Inflammatory macrophage (primary cell): ENCODE measurements around the gene GLOD5.

Experiments used
- DNase-seq, 2 donors: peaks; one replicate each; pipeline ENCODE4 v3.0.0-alpha.2; 2020 to 2022

Gene GLOD5

DNA sequence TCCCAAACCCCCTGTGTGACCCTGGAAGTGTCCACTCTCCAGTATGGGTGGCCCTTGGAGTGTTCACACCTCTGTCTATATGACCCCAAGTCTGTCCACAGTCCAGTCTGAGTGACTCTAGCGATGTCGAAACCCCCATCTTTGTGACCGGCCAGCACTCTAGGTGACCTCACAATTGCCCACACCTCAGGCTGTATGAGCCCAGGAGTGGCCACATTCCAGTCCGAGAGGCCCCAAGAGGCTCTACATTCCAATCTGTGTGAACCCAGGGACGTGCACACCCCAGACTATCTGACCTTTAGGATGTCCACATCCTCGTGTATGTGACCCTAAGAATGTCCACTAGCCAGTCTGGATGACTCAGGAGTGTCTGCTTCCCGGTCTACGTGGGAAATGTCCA, 7.3 kb upstream of the GLOD5 start:
- DNase-seq = no peak

GRCh38 chrX:48769230-48769629, 7.7 kb downstream of the GLOD5 start:
- no peak for DNase-seq

DNA sequence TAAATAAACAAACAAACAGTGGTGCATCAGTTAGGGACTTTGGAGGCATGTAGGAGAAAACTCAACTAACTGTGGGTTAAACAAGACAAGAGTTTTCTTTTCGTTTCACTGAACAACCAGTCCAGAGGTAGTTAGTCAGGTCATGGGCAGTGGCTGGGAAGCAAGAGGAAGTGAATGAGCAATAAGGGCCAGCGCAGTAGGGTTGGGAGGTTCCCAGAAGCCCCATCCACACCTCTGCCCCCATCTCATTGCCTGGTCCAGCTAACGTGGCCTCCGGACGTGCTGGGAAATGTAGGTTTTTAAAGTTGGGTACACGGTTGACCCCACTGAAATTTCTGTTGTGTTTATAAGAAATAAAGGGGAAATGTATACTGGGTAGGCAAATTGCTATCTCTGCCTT, 8.7 kb downstream of the GLOD5 start:
- no peak for DNase-seq

DNA sequence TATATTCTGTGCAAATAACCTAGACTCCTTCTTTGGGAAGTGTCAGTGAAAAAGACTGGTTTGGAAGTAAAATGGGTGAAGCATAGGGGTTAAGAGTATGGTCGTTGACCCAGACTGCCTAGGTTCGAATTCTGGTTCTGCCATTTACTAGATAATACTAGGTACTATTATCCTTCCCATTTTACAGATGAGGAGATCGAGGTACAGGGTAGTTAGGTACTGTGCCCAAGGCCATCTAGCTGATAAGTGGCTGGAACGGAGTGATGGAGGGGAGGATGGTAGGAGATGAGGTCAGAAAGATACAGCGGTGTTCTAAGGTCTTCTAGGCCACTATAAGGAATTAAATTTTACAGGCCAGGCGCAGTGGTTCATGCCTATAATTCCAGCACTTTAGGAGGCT, 11.1 kb downstream of the GLOD5 start:
- DNase-seq = no peak

DNA sequence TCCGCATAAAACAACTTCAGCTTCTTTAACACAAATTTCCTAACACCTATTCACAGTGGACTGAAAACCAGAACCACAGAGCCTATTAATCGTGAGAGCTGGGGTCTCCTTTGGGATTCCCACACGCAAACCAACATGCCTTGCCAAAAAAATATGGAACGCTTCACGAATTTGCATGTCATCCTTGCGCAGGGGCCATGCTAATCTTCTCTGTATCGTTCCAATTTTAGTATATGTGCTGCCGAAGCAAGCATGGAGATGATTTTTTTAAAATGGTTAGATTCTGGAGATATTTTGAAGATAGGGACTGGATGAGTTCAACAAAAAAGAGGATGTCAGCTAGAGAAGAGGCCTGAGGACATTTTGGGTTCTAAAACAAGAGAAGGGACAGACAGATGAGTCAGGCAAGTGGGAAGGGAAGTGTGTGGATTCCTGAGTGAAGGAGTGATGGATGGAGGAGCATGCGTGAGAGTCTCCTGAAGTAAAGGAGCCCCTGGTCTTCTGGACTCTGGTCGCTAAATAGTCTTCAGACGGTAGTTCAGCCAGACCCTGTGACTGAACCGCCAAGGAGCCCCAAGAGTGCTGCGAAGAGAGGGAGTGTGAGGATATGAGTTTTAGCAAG, 15.4 kb downstream of the GLOD5 start:
- DNase-seq = no peak

- DNase-seq = no peak
Measured at GRCh38 chrX:48779399-48779798, 17.9 kb downstream of the GLOD5 start.

GRCh38 chrX:48781705-48782104, 20.2 kb downstream of the GLOD5 start:
- no peak for DNase-seq

DNA sequence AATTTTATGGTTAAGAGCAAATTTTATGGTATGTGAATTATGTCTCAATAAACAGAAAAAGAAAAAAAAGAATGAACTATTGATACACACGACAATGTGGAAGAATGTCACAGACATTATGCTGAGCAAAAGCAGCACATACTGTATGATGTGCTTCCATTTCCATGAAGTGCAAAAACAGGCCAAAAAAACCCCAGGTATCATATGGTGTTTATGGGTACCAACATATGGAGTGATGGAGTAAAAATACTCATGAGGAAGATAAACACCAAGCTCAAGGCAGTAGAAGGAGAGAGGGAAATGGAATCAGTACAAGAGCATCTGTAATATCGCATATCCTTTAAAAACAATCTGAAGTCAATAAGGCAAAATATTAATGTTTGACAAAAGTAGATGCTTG, 20.7 kb downstream of the GLOD5 start:
- no peak for DNase-seq

DNA sequence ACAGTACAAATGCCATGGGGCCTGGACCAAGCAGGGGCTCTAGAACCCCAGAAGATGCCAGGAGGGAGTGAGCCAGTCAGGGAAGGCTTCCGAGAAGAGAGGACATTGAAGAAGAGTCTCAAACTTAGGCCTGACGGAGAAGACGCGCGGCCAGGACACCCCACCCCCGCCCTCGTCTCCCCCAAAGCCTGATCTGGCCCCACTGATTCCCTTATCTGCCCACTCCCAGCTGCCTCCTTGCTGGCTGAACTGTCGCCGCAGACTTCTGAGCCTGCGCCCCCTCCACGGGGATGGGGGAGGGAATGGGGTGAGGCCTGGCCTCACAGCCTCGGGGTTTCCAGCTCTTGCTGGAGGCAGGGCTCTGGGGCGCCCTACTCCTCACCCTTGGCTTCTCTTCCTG, 21.2 kb downstream of the GLOD5 start:
- no peak for DNase-seq

DNA sequence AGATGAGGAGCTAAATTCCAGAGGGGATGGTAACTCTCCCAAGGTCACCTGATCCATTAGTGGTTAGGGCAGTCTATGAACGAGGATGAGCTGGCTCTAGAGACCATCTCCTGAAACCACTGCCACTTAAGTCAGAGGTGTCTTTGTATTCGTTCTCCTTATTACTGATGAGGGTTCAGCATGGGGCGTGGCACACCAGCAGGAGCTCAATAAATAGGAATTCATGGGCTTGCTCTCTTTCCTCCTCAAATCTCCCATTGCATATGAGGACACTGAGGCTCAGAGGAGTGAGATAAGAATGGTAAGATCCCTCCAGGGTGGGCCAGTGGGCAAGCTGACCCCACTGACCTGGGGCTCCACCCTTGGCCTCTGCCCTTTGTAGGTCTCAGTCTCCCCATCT, 23.2 kb downstream of the GLOD5 start:
- no peak for DNase-seq

DNA sequence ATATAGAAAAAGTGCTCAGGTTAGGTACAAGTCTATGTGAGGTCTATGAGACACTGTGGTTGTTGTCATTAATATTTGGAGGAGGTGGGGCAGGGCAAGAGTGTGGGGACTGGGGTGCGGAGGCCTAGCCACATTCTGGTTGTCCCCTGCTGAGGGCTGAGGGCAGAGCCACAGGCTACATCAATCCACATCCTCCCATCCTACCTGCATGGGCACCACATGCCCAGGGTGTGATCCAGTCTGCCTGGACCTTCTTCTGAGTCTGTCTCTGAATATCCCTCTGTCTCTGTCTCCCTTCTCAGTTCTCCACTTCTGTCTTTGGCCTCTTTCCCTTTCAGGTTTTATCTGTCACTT, 23.6 kb downstream of the GLOD5 start:
- no peak for DNase-seq

- DNase-seq = no peak
Measured at GRCh38 chrX:48785540-48786214, 24.1 kb downstream of the GLOD5 start.

- no peak for DNase-seq
Measured at GRCh38 chrX:48786341-48786800, 24.8 kb downstream of the GLOD5 start, which contains the start of gene GATA1. TSS of gene GATA1 (plus strand) at chrX:48786590. CDS start at chrX:48791110, 4,520 bp downstream.

GRCh38 chrX:48786825-48787504, 25.4 kb downstream of the GLOD5 start:
- no peak for DNase-seq

- DNase-seq = no peak
Measured at GRCh38 chrX:48787505-48788443, 26.2 kb downstream of the GLOD5 start.

DNA sequence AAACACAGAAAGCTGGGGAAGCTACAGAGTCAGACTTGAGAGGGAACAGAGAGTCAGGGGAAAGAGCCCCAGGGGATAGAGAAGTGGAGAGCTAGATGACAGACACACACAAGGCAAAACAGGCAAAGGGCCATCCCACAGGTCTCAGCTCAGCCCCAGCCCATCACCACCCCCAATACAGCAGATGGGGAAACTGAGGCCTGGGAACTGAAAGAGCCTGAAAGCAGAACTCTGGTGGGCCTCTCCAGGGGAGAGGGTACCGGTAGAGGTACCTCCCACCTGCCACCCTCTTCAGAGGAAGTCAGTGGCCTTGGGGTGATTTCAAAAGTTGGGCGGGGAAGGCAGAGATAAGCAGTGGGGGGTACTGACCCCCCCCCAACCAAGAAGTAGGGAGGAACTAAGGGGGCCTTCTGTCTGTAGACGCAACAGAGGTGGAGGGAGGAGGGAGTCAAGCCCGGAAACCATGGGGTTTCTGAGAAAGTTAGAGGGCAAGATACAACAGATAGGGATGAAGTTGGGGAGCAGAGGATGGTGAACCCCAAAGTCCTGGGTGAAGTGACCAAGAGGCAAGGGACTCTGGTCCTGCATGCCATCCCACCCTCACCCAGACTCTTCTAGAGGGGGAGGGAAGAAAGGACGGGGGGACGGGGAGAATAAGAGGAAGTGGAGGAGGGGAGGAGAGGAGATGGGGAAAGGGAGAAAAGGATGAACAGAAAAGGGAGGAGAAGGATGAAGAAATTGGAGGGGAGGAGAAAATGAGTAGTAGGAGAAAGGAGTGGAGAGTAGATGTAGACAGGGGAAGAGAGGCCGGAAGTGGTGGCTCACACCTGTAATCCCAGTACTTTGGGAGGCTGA, 28.0 kb downstream of the GLOD5 start:
- DNase-seq = no peak

GRCh38 chrX:48790477-48790876, 28.9 kb downstream of the GLOD5 start:
- DNase-seq = no peak

- no peak for DNase-seq
Measured at GRCh38 chrX:48791063-48791820, 29.7 kb downstream of the GLOD5 start.

DNA sequence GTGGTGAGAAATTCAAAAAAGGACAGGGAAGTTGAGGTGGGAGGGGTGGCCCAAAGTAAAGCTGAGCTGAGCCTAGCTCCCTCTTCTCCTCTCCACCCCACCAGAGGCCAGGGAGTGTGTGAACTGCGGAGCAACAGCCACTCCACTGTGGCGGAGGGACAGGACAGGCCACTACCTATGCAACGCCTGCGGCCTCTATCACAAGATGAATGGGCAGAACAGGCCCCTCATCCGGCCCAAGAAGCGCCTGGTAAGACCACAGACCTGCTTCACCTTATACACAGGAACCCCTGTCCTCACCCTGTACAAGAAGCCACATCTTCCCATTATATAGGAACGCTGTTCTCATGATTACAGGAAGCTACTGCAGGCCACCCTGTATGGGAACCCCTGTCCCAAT, 30.7 kb downstream of the GLOD5 start:
- DNase-seq = no peak

DNA sequence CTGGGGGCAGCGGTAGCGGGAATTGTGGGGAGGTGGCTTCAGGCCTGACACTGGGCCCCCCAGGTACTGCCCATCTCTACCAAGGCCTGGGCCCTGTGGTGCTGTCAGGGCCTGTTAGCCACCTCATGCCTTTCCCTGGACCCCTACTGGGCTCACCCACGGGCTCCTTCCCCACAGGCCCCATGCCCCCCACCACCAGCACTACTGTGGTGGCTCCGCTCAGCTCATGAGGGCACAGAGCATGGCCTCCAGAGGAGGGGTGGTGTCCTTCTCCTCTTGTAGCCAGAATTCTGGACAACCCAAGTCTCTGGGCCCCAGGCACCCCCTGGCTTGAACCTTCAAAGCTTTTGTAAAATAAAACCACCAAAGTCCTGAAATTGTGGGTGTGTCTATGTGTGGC, 32.4 kb downstream of the GLOD5 start:
- DNase-seq = no peak

DNA sequence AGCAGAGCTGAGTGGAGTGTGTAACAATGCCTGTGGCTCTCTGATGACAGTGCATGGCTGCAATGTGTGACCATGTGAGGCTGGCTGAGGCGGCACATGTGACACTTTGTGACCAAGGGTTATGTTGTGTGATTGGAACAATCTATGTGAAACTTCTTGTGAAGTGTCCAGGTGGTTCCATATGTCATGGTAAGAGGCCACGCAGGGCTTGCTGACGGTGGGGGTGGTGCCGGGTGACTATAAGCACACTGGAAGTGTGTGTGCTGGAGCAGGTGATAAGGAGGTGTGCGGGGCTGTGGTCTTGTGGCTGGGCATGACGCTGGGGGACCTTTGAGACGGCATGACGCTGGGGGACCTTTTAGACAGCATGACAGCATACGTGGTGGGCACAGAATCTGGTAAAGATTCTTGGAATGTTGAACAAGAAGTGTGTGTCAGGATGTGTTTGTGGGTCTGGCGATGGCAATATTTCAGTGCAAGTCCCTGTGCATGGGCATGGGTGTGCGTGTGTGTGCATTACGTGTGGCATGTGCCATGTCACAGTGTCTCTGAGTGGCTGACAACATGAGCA, 32.9 kb downstream of the GLOD5 start:
- peak in 1 of 2 donors; percentile 9 for DNase-seq
